NCI-H128 (cell line): ENCODE results near the gene TMEM38B.
A peak's percentile ranks its signal among the peaks of the same experiment; 100 is the strongest.

Source experiments
- DNase-seq: peaks from one replicate; lab custom pipeline; 2025; ENCODE audit not compliant: unreplicated experiment; lab: John Stamatoyannopoulos, UW

The TMEM38B gene

GRCh38 chr9:105694190-105694847 lies at the start of gene TMEM38B:
Gene TMEM38B, plus strand, starts transcription at chr9:105694541. Its CDS starts 120 bp downstream, at chr9:105694661.
- peak; percentile 69 for DNase-seq

- no peak for DNase-seq
Observed at GRCh38 chr9:105646879-105647594, 47.3 kb upstream of the TMEM38B start.

- DNase-seq = no peak
Observed at GRCh38 chr9:105647595-105648349, 46.6 kb upstream of the TMEM38B start.

- DNase-seq = no peak
Observed at GRCh38 chr9:105651806-105652205, 42.5 kb upstream of the TMEM38B start.

GRCh38 chr9:105656131-105656921 lies 38.0 kb upstream of the TMEM38B start:
- DNase-seq = no peak

- DNase-seq = no peak
Observed at GRCh38 chr9:105658351-105658750, 36.0 kb upstream of the TMEM38B start.

GRCh38 chr9:105661011-105661410 lies 33.3 kb upstream of the TMEM38B start:
- DNase-seq = no peak

- no peak for DNase-seq
Observed at GRCh38 chr9:105662184-105663104, 31.9 kb upstream of the TMEM38B start, which contains the start of gene TAL2. Gene TAL2, plus strand, starts transcription at chr9:105662457. Its CDS starts 40 bp downstream, at chr9:105662497.

- no peak for DNase-seq
Observed at GRCh38 chr9:105663914-105664313, 30.4 kb upstream of the TMEM38B start.

- DNase-seq = no peak
Observed at GRCh38 chr9:105667867-105668266, 26.5 kb upstream of the TMEM38B start.

- no peak for DNase-seq
Observed at GRCh38 chr9:105670315-105670714, 24.0 kb upstream of the TMEM38B start.

- no peak for DNase-seq
Observed at GRCh38 chr9:105670775-105671174, 23.6 kb upstream of the TMEM38B start.

- no peak for DNase-seq
Observed at GRCh38 chr9:105672711-105673234, 21.6 kb upstream of the TMEM38B start.

- DNase-seq = no peak
Observed at GRCh38 chr9:105673850-105674387, 20.4 kb upstream of the TMEM38B start.

GRCh38 chr9:105676351-105676923 lies 17.9 kb upstream of the TMEM38B start:
- DNase-seq = no peak

- no peak for DNase-seq
Observed at GRCh38 chr9:105678163-105678562, 16.2 kb upstream of the TMEM38B start.

GRCh38 chr9:105678781-105679180 lies 15.6 kb upstream of the TMEM38B start:
- no peak for DNase-seq

- no peak for DNase-seq
Observed at GRCh38 chr9:105679257-105680022, 14.9 kb upstream of the TMEM38B start.
